HG03095 (cell line): ENCODE results near the gene NRXN3.

Experiments used
- ATAC-seq: cut with Tn5 transposase; IDR thresholded peaks from one replicate; pipeline ENCODE4 v1.9.1; 2021; ENCODE audit warnings: moderate library complexity; ENCODE audit not compliant: unreplicated experiment

Gene NRXN3

GRCh38 chr14:79483477-79484388 lies 1313.6 kb downstream of the NRXN3 start:
- ATAC-seq, result no peak

GRCh38 chr14:79487632-79488031 lies 1317.5 kb downstream of the NRXN3 start:
- ATAC-seq, result no peak

- ATAC-seq, result no peak
Measured at GRCh38 chr14:79491161-79491560, 1321.0 kb downstream of the NRXN3 start.

GRCh38 chr14:79493081-79493645 lies 1323.0 kb downstream of the NRXN3 start:
- no peak for ATAC-seq

DNA sequence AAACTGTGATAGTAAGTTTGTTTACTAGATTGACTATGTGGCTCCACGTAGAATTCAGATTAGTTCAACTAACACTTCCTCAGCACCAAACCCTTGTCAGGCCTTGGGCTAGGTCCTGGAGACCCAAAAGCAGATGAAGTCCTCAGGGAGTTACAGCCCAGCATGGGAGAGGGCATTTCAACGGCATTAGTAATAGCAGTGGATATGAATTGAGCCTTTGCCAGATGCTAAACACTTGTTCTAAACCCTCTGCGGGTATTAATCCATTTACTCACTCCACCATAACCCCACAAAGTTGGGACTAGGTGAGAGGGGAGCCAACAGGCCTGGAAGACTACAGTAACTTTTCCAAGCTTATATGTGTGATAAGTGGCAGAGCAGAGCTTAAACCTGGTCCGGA lies 1326.5 kb downstream of the NRXN3 start:
- no peak for ATAC-seq

DNA sequence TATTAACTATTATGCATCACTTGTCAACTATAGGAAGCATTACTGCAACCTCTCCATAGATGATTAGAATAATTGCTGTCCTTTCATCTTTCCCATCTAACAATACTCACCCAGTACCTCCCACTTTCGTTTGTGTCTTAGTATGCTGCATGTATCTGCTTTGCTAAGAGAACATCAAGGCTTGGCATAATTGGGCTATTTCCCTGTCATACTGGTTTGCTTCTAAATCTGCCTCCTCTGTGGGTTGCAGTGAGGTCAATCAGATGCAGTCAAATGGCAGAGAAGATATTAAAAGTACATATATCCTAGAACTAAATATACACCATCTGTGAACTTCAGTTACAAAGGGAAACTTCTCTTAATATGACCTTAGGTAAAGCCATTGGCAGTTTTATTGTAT lies 1330.3 kb downstream of the NRXN3 start:
- ATAC-seq, result no peak

DNA sequence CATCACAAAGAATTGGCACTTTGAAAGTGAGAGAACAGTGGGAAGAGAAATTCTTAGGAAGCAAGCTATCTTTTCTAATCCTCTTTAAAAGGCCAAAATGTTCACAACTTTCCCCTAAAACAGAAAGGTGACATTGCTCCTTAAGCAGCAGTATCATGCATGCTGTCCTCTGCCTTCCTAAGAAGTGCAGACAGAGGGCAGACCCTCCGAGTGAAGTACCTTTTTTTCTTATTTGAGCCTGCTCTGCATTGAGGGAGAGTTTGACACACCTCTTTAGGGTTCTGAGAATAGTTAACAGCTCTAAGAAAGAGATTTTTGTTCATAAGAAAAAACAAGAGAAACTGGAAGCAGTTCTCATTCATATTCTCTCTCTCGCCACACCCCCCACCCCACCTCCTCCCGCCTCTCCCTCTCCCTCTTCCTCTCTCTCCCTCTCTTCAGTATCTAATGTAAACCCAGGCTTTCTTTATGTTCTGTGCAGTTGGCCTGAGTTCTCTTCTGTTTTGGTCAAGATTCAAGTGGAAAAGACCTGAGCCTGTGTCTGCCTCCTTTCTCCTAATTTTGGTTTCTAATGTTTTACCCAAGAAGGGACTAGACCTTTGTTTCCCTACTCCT lies 1332.1 kb downstream of the NRXN3 start:
- no peak for ATAC-seq

- no peak for ATAC-seq
Measured at GRCh38 chr14:79502751-79503148, 1332.6 kb downstream of the NRXN3 start.

DNA sequence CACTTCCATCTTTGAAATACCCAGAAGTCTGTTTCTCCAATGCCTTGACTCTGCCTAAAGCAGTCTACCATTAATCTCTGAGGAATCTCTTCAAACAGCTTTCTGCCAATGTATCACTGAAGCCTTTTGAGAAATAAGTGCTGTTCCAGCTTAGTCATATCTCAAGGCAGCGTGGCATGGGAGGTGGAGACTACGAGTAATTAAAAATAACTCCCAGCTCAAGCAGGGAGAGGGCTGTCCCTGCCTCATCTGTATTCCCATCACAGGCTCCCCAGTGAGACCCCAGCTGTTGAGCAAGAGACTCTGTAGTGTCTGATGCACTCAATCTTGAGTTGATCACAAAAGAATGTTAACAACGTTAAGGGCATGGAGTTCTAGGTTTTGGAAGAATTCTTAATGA lies 1340.5 kb downstream of the NRXN3 start:
- no peak for ATAC-seq

DNA sequence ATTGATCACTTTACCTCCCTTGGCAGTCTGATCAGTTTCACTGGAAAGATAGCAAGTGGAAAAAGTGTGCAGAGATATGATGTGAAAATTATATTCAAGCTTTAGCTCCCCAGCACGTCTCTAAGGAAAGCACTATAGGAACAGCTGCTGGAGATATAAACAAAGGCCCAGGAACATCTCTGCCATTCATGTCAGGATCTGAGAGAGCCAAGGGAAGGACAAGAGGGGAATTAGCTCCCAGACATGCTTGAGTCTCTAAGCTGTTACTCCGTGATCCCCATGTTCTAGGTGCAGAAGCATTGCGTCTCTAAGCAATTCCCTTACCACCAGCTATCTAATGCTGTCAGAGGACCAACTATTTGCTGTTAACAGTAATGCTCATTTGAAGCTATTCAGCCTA lies 1341.0 kb downstream of the NRXN3 start:
- ATAC-seq, result no peak

- ATAC-seq, result no peak
Measured at GRCh38 chr14:79513446-79513845, 1343.3 kb downstream of the NRXN3 start.

DNA sequence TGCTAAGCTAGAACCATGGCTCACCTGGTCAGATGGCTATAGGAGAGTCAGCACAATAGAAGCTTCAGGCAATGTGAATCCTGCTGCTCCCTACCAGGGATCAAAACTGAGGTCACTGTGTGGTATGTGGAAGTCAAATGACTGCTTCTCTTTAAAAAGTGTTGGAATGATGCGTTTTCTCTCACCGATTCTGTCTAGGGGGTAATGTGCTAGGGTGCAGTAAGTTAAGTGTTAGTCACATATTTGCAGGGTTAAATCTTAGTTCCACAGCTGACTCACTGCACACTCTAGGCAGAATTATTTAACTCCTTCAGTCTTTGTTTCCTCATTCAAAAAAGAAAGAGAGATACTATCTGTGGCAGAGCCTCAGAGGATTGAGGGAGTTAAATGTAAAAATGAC lies 1344.5 kb downstream of the NRXN3 start:
- no peak for ATAC-seq

DNA sequence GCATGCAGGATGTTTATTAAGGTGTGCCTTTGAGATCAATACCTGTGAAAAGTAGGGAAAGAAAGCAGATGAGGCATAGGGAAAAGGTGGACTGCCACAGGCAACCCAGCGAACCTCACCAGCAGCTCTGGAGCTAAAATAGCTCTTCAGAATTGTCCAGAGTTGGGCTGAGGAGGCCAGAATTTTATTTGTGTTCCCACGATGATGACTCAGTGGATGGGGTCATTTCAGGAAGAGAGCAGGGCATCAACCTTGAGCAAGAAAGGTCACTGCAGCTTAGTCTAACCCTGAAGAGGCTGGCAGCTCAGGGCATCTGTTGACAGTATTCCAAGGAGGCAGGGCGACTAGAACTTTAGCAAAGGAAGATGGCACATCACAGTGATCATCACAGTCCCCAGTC lies 1345.0 kb downstream of the NRXN3 start:
- no peak for ATAC-seq

DNA sequence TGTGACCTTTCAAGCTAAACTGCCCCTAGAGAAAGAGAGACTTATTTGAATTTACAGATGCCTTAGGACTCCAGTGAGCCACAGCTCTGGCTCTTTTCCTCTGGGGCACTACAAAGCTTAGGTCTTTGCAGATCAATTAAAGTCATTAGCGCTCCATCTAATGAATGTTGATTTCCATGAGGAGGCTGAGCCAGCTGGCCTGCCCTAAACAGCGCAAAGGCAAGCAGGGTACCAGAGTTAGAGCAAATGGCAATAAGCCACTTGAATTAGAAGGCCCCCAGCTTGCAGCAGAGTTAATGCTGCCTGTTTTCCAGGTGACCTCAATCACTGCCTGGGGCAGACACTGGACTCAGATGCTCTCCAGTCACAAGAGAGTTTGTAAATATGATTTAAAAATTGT lies 1345.8 kb downstream of the NRXN3 start:
- ATAC-seq, result no peak

GRCh38 chr14:79525416-79525815 lies 1355.2 kb downstream of the NRXN3 start:
- ATAC-seq, result no peak

DNA sequence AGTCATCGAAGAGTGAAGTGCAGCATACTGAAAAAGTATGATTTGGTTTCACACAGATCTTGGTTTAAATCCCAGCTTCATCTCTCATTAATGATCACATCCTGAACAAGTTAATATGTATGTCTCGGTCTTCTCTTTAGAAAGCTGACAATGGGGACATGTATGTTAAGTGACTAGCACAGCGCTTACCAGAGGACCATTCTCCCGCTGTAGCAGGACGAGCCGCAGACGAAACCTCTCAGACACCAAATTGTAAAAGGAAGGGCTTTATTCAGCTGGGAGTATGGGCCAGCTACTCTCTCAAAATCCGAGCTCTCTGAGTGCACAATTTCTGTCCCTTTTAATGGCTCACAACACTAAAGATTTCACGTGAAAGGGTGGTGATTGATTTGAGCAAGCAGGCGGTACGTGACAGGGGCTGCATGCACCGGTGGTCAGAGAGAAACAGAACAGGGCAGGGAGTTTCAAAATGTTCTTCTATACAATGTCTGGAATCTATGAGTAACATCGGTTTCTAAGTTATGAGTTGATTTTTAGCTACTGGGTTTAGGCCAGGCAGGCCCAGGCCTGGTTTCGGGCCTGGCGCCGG lies 1358.7 kb downstream of the NRXN3 start:
- ATAC-seq, result no peak

DNA sequence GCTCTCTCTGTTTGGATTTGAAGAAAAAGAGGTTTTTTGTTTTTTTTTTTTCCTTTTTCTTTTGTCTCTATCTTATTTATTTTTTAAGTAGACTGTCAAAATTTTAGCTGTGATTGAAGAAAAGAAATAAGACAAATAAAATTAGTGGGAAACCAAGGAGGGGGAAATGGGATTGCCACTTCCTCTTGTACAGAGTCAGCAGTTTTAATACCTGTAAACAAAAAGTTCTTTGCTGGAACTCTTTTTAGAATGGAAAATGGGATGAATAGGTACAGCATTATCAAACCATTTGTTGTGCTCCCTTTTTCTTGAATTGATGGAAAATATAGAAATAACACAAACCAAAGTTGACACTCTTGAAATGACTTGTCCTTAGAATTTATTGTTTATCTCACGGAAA lies 1360.4 kb downstream of the NRXN3 start:
- ATAC-seq, result no peak

- ATAC-seq, result no peak
Measured at GRCh38 chr14:79534703-79535353, 1364.7 kb downstream of the NRXN3 start.

- ATAC-seq, result no peak
Measured at GRCh38 chr14:79540394-79540793, 1370.2 kb downstream of the NRXN3 start.

DNA sequence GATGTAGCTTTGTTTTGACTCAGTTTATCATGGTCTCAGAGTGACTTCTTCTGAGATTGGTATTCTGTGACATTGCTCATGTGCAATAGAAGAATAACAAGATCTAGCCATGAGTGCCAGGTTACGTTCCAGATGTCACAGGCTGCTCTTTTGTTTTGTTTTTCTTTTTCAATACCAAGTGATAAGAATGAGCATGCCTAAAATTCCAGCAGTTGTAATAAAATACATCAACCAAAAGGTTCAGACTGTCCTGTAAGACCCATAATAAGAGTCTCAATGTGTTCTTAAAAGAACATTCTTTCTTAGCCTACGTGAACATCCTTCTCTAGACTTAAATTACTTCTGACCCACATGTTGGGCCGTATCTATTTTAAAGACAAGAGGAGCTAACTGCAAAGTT lies 1371.9 kb downstream of the NRXN3 start:
- no peak for ATAC-seq

DNA sequence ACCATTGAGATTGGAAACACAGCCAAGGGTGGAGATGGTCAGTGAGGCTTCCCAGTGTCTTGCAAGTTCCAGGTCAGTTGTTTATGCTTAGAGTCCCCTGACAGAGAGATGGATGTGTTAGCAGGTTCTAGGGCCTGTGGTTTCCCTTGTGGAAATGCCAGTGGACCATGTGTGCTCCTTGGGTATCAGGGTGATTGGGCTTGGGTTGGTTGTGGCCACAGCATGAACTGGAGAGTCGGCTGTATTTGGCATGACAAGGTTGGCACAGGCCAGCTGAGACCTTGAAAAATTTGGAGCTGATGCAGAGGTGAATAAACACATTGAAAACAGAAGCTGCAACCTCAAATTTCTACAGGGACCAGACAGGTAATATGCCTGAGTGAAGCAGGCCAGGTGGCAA lies 1373.2 kb downstream of the NRXN3 start:
- no peak for ATAC-seq
